Testis (tissue), 3 donors: ENCODE data around the gene CDH20. TPM values are rescaled to one million over a fixed set of nuclear protein-coding genes. Genes with fewer than 3 reads are reported as not detected.

ENCODE experiments used
- DNase-seq: peaks from one replicate; pipeline ENCODE4 v3.0.0-alpha.2; 2019
- H3K27ac ChIP-seq, 2 donors: fragments of 200-600 bp; sonication (generic); one replicate each; pipeline ENCODE4 v1.5.1; 2019
- H3K27me3 ChIP-seq: fragments of 200-600 bp; sonication (generic); one replicate; pipeline ENCODE4 v1.5.1; 2019
- H3K36me3 ChIP-seq: fragments of 200-600 bp; sonication (generic); one replicate; pipeline ENCODE4 v1.5.1; 2017; ENCODE audit warnings: low read depth; ENCODE audit errors: missing control alignments
- H3K4me1 ChIP-seq: fragments of 200-600 bp; sonication (generic); one replicate; pipeline ENCODE4 v1.5.1; 2019
- H3K4me3 ChIP-seq, 2 donors: fragments of 200-600 bp; sonication (generic); one replicate each; pipeline ENCODE4 v1.5.1; 2017 to 2019
- H3K9me3 ChIP-seq: fragments of 200-600 bp; sonication (generic); one replicate; pipeline ENCODE4 v1.5.1; 2017
- POLR2A ChIP-seq: fragments of 450-650 bp; IDR thresholded peaks from one replicate; pipeline ENCODE4 v1.6.1; 2017; ENCODE audit warnings: antibody characterized with exemption, mild to moderate bottlenecking, moderate library complexity
- WGBS, 2 donors: methylation state at CpG; one replicate each; pipeline ENCODE4 v1.1.5; 2018; 5-methylcytosine and 5-hydroxymethylcytosine counted together
- intact Hi-C: fragments of 100-400 bp; cut with DNase I; formaldehyde crosslinking; loops from one replicate; pipeline ENCODE4 v1.15.1; 2023; ENCODE audit warnings: low total_unique reads
- polyA plus RNA-seq: library from polyadenylated mRNA; stranded (reverse); fragments of 350-450 nt; fragmentation: Illumina TruSeq; extraction: RNeasy Lipid Tissue Mini Kit (QIAGEN cat#74804); gene quantifications from one replicate; pipeline ENCODE4 v1.2.3, GENCODE V29; 2014; ENCODE audit warnings: low read depth, low replicate concordance; ENCODE audit not compliant: insufficient read depth
- total RNA-seq, 2 donors: library from RNA; depleted of rRNA; stranded (reverse); fragments of >200 nt; gene quantifications; one replicate each; pipeline ENCODE4 v1.2.3, GENCODE V29; 2016
- TF ChIP-seq, protein P1 (sequence below), 3 experiments: fragments of 450-650 bp in 2 of 3; fragments of 200-600 bp in 1 of 3; sonication (generic) in 1 of 3; IDR thresholded peaks; one replicate each; pipeline ENCODE4 v1.5.1; 2016 to 2019; ENCODE audit warnings: antibody characterized with exemption in 3 of 3, mild to moderate bottlenecking in 2 of 3, moderate library complexity in 1 of 3

Gene CDH20
- total and polyA plus RNA-seq, 3 donors from 2014 or later, result 0.16 to 0.88 (median 0.37) TPM

DNA sequence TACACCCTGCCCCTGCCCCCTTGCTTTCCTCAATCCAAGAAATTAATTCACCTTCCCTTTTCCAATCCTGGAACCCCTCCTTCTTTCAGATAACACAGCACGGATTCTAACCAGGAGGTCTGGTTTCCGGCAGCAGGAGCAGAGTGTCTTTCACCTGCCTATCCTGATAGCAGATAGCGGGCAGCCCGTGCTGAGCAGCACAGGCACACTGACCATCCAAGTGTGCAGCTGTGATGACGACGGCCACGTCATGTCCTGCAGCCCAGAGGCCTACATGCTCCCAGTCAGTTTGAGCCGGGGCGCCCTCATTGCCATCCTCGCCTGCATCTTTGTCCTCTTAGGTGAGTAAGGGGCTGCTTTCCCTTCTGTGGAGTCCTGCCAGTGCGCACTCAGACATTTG, 216.7 kb downstream of the CDH20 start:
- Histone ChIP-seq H3K27me3 (no peaks in the 10 kb centered on the region), H3K36me3 (no peaks in the 10 kb centered on the region), H3K4me3 (no peak overlapping the region), H3K9me3 (no peaks in the 10 kb centered on the region), H3K27ac (no peak overlapping the region), H3K4me1 (peaks cover 4% of the 10 kb centered on the region)
- DNase-seq, result no peak
- intact Hi-C loops, result no loop called here
- 80 to 89% methylated on average over 11 of the region's 11 CpGs for WGBS, 2 donors
- TF ChIP-seq, protein P1, sequence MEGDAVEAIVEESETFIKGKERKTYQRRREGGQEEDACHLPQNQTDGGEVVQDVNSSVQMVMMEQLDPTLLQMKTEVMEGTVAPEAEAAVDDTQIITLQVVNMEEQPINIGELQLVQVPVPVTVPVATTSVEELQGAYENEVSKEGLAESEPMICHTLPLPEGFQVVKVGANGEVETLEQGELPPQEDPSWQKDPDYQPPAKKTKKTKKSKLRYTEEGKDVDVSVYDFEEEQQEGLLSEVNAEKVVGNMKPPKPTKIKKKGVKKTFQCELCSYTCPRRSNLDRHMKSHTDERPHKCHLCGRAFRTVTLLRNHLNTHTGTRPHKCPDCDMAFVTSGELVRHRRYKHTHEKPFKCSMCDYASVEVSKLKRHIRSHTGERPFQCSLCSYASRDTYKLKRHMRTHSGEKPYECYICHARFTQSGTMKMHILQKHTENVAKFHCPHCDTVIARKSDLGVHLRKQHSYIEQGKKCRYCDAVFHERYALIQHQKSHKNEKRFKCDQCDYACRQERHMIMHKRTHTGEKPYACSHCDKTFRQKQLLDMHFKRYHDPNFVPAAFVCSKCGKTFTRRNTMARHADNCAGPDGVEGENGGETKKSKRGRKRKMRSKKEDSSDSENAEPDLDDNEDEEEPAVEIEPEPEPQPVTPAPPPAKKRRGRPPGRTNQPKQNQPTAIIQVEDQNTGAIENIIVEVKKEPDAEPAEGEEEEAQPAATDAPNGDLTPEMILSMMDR (IDR thresholded peaks at IDR 0.05), result no peak

DNA sequence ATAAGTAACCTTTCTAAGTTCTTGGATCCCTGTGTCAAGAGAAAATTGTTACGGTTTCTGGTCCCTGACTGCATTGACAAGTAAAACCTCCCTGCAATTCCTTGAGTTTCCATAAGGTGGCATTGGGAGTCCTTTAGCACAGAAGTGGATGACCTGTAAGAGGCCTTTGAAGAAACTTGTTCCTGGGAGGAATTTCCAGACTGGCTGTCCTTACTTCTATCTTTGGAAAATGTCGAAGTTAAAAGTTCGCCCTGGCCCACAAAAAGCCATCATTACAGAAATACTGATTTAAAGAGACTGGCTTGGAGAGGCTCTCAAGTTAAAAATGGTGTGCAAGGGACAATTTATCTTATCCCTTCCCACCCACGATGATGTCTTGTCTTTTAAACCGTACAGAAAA, 218.4 kb downstream of the CDH20 start:
- no peak overlapping the region for H3K27ac ChIP-seq
- 11 to 17% methylated on average over 5 of the region's 5 CpGs for WGBS, 2 donors
- H3K27me3 ChIP-seq, result no peaks in the 10 kb centered on the region
- H3K4me3 ChIP-seq, result no peak overlapping the region
- TF ChIP-seq POLR2A, result no peak
- TF ChIP-seq, protein P1 (IDR thresholded peaks at IDR 0.05), result peak; percentile 82 to 91 (median 85)
- intact Hi-C loops, result no loop called here
- H3K4me1 ChIP-seq, result no peaks in the 10 kb centered on the region
- peak; percentile 74 for DNase-seq
- no peaks in the 10 kb centered on the region for H3K36me3 ChIP-seq
- no peaks in the 10 kb centered on the region for H3K9me3 ChIP-seq

DNA sequence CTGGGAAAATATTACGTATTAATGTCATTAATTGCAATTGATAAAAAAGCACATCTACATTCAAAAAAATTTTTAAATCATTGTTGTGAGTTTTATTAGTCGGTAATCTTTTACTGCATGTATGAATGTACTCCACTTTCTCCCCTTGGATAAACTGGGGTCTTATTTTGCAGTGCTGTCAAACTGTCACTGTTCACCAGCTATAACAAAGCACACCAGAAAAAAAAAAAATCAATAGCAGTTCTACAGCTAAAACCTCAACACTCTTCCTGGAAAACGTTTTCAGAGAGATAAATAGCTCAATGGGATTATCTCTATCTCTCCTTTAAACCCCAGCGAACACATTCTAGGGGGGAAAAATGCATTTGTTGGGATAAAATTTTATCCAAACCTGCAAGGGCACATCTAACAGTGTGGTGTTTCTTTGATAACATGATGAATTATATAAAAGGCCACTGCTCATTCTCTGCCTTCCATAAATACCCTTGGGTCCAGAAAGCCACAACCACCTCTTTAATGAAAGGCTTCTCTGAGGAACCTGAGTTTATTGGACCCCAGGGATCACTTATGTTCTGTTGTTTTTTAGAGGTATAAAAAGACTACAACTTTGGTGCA, 219.9 kb downstream of the CDH20 start:
- intact Hi-C loops, result no loop called here
- WGBS, 2 donors, result 54 to 61% methylated on average over 4 of the region's 4 CpGs
- TF ChIP-seq, protein P1 (IDR thresholded peaks at IDR 0.05), result no peak
- no peak for TF ChIP-seq POLR2A

DNA sequence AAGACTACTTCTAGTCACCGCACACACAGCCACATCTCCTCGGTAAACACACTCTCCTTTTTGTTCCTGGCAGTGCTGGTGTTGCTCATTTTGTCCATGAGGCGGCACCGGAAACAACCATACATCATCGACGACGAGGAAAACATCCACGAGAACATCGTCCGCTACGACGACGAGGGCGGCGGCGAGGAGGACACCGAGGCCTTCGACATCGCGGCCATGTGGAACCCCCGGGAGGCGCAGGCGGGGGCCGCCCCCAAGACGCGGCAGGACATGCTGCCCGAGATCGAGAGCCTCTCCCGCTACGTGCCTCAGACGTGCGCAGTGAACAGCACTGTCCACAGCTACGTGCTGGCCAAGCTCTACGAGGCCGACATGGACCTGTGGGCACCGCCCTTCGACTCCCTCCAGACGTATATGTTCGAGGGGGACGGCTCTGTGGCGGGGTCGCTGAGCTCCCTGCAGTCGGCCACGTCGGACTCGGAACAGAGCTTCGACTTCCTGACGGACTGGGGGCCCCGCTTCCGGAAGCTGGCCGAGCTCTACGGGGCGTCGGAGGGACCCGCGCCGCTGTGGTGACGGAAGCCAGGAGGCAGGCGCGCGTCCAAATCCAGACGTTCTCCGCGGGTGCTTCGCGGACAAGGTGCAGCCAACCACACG, 221.0 kb downstream of the CDH20 start:
- 62 to 68% methylated on average over 40 to 64 of the region's 67 CpGs for WGBS, 2 donors
- no peak for TF ChIP-seq POLR2A
- TF ChIP-seq, protein P1 (IDR thresholded peaks at IDR 0.05), result no peak
- Histone ChIP-seq H3K36me3 (no peaks in the 10 kb centered on the region), H3K4me1 (no peaks in the 10 kb centered on the region), H3K27me3 (no peaks in the 10 kb centered on the region), H3K4me3 (peak overlapping the region; percentile 56 to 61), H3K27ac (peak overlapping the region; percentile 4 to 50), H3K9me3 (no peaks in the 10 kb centered on the region)
- intact Hi-C loops, result no loop called here
- DNase-seq, result peak; percentile 81

More for the DNA sequence above, 219.9 kb downstream of the CDH20 start:
- Histone ChIP-seq H3K27ac (no peak overlapping the region), H3K4me1 (no peaks in the 10 kb centered on the region), H3K27me3 (no peaks in the 10 kb centered on the region), H3K9me3 (no peaks in the 10 kb centered on the region), H3K4me3 (peak overlapping the region in 1 of 2 donors; percentile 61), H3K36me3 (no peaks in the 10 kb centered on the region)
- no peak for DNase-seq
